GM21723 (cell line): ENCODE data around the gene AFMID.
"Not testable (repeated sequence)": the region's sequence is repeated elsewhere in the genome, so short reads cannot be mapped to it uniquely, and the experiment has no call there.

Experiments
- ATAC-seq: cut with Tn5 transposase; IDR thresholded peaks from one replicate; pipeline ENCODE4 v1.9.1; 2021; ENCODE audit warnings: mild to moderate bottlenecking, moderate library complexity; ENCODE audit not compliant: unreplicated experiment

Gene AFMID

GRCh38 chr17:78219396-78220150 is 32.4 kb downstream of the AFMID start:
- ATAC-seq: no peak

GRCh38 chr17:78223061-78223460 is 35.9 kb downstream of the AFMID start:
- ATAC-seq: no peak

GRCh38 chr17:78223765-78224164 is 36.6 kb downstream of the AFMID start:
- ATAC-seq: no peak

GRCh38 chr17:78224231-78225087 is 37.3 kb downstream of the AFMID start:
- ATAC-seq: no peak

DNA sequence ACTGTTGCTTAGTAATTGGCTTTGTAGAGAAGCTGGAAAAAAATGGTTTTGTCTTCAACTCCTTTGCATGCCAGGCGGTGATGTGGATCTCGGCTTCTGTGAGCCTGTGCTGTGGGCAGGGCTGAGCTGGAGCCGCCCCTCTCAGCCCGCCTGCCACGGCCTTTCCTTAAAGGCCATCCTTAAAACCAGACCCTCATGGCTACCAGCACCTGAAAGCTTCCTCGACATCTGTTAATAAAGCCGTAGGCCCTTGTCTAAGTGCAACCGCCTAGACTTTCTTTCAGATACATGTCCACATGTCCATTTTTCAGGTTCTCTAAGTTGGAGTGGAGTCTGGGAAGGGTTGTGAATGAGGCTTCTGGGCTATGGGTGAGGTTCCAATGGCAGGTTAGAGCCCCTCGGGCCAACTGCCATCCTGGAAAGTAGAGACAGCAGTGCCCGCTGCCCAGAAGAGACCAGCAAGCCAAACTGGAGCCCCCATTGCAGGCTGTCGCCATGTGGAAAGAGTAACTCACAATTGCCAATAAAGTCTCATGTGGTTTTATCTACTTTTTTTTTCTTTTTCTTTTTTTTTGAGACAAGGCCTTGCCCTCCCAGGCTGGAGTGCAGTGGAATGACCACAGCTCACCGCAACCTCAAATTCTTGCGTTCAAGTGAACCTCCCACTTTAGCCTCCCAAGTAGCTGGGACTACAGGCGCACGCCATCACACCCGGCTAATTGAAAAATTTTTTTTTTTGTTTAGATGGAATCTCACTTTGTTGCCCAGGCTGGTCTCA is 38.1 kb downstream of the AFMID start:
- ATAC-seq: no peak

- no peak for ATAC-seq
Observed at GRCh38 chr17:78226055-78226758, 39.0 kb downstream of the AFMID start.

DNA sequence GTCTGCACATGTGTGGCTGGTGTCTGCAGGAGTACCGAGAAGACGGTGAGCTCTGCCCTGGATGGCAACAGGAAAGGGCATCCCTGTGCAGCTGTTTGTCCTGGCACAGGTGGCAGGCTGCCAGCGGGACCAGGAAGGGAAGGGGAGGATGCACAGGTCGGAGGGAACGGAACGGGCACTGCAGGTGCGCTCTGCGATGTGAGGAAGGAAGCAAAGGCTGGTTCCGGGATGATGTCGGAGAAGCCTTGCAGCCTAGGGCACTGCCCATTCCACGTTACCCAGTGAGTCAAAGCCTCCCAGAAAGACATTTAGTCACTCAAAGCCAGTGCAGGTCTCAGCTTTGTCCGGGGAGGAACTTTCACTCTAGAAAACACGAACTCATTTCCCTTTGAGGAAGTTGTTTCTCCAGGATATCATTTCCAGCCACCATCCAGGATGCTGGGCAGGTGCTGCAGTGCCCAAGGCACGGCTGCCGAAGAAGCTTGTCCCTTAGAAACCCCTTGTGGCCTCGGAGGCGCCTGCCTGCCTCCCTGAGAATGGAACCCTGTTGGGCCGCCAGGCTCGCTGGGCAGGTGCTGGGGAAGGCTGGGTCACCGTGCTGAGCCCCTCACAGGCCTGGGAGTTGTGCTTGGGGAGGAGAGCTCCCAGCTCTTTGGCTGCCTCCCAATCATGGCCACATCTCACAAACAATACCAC is 39.7 kb downstream of the AFMID start:
- no peak for ATAC-seq

DNA sequence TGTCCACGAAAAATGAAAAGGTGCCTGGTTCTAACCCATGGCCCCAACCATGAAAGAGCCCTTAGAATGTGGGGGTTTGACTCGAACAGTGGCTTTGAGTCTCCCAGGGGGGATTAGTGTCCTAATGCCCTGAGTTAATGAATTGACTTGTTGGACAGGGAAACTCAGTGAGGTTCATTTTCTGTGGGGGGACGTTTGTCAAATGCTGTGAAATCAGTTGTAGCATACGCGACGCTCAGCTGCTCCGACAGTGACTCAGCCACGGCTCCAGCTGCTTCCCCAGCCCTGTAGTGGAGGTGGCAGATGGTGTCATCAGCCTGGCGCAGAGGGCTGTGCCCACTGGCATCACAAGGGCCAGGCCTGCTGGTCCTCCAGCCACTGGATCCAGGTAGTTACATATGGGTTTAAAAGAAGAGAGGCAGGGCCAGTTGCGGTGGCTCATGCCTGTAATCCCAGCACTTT is 40.3 kb downstream of the AFMID start:
- ATAC-seq: no peak

- ATAC-seq: no peak
Observed at GRCh38 chr17:78228176-78228575, 41.0 kb downstream of the AFMID start.

DNA sequence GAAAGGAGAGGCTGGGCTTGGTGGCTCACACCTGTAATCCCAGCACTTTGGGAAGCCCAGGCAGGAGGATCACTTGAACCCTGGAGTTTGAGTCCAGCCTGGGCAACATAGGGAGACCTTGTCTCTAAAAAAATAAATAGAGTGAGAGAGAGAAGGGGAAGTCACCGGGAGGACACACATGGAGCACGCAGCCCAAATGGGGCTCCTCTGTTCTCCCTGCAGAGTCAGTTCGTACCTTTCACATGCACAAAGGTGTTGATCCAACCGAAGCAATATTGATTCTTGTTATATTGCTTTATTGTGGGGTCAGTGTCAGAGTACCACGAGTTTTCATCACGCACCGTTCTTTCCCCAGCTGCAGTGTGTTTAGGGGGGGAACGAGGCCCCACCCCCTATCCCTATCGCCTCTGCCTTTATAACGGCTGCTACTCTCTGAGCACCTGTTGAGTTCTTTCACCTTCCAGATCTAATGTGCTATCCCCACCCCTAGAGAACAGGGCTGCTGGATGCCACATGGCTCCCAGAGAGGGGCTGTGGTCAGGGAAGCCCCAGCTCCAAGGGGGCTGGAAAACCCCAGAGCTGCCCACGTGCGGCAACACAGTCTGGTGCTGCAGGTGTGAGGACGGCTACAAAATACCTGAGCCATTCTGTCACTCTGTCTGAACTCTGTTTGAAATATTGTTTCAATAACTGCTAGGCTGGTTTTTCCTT is 43.2 kb downstream of the AFMID start:
- no peak for ATAC-seq

DNA sequence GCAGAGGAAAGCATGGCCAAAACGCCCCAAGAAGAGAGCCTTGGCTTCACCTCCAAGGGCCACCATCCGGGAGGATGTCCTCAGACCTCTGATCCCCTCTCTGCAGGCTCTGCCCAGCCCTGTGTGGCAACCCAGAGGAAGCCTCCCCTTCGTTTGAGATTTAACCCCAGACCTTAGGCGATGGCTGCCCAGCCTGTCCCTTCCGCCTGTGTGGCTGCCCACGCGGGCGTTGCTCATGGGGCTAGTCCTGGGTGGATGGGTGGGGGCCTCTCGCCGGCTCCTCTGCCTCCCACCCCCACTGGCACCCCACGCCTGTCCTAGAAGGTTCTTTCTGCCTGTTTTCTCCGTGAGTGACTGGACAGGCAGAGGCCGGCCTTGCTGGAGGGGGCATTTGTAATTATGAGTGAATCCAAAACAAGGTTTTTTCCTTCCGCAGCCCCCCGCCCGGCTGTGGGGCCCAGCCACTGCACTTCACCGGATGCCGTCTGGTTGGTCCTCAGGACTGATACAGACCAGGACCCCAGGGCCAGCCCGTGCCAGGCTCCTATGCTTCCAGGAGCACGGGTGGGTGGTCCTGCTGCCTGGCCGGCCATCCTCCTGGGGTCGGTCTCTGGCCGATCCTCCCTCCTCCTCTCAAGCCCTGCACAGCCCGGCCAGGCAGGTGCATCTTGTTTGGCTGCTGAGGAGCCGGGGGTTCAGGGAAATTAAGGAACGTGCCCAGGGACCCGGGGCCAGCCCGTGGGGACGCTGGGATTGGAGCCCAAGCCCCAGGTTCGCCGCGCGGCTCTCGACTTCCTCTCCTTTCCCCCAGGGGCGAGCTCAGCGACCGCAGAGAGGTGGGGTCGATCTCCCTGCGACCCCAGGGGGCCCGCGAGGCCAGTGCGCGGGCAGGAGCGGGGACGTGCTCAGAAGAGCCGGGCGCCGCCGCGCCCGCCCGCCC is 44.1 kb downstream of the AFMID start, which contains the start of gene TMEM235:
Gene TMEM235 (plus strand): TSS at position 636 of the 940 bp plus-strand sequence. CDS start 393 bp downstream, outside the sequence.
- ATAC-seq: no peak

DNA sequence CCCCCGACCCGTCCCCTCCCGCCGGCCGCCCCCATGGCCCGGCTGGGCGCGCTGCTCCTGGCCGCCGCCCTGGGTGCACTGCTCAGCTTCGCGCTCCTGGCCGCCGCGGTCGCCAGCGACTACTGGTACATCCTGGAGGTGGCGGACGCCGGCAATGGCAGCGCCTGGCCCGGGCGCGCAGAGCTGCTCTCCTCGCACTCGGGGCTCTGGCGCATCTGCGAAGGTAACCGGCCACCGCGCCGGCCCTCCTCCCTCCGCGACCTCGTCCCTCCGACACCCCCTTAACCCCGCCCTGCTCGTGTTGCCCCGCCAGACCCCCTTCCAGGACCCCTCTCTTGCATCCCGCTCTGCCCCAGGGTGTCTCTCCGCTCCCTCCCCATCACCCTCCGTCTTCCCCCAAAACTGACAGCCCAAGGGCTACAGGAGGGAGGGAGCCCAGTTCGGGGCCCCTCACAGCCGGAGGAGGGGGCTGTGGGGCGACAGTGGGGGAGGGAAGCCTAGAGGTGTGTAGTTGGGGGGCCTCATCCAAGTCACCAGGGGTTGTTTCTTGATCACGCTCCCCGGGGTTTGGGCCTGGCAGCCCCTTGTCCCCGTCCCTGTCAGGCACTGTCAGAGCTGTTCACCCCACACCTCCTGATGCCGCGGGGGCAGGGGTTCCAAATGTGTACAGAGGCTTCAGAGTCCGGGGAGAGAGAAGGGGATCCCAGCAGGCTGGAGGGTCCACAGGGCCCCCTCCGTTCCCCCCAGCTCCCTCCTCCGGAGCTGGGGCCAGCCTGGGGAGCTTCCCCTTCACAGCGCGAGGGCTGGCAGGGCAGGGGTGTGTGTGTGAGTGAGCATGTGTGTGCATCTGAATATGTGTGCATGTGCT is 45.1 kb downstream of the AFMID start:
- no peak for ATAC-seq

- ATAC-seq: no peak
Observed at GRCh38 chr17:78232859-78233173, 45.7 kb downstream of the AFMID start.

- ATAC-seq: no peak
Observed at GRCh38 chr17:78233678-78234077, 46.5 kb downstream of the AFMID start.

DNA sequence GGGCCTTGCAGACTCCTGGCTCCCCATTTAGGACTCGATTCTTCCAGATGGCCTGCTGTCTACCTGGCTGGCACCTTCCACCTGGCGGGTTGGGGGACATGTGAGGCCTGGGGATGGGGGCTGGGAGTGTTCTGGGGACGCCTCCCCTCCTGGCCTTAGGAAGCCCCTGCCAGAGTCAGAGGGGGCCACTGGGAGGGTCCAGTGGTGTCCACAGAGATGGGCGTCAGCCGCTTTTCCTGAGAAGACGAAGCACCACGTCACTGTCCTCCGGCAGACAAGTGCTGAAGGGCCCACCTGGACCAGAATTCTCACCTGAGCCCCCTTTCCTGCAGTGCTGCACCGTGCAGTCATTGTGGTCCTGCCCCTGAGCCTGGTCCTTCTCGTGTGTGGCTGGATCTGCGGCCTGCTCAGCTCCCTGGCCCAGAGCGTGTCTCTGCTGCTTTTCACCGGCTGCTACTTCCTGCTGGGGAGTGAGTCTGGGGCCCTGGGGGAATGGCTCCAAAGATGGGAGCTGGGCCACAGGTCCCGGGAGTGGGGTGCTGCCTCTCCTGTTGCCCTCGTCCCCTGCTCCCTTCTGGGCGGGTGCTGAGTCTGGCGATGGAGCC is 47.2 kb downstream of the AFMID start:
- ATAC-seq: no peak

DNA sequence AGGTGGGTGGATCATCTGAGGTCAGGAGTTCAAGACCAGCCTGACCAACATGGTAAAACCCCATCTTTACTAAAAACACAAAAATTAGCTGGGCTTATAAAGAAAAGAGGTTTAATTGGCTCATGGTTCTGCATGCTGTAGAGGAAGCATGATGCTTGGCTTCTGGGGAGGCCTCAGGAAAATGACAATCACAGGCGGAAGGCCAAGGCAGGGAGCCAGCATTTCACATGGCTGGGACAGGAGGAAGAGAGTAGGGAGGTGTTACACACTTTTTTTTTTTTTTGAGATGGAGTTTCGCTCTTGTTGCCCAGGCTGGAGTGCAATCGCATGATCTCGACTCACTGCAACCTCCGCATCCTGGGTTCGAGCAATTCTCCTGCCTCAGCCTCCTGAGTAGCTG is 47.9 kb downstream of the AFMID start:
- ATAC-seq: not testable (repeated sequence)

DNA sequence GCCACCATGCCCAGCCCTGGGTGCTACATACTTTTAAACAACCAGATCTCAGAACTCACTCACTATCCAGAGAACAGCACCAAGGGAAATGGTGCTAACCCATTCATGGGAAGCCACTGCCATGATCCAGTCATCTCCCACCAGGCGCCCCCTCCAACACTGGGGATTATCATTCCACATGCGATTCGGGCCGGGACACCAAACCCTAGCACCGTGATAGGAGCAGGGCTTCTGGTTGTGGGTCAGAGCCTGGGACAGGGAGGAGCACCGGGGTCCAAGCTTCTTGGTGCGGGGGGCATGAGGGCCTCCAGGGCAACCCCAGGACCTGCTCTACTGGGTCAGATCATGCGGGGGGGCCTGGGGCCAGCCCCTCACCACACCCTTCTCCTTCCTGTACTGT is 48.7 kb downstream of the AFMID start:
- ATAC-seq: no peak
